Adrenal gland (tissue), 12 donors: Measurements from ENCODE around the gene ROR1. TPM values are rescaled to one million over a fixed set of nuclear protein-coding genes. Genes with fewer than 3 reads are reported as not detected.

Source experiments
- DNase-seq, 7 donors: peaks; one replicate each; pipeline ENCODE4 v3.0.0-alpha.2; 2019 to 2020
- H3K27ac ChIP-seq, 5 donors: fragments of 200-600 bp; sonication (generic) in 4 of 5; 1 replicate in 3 of 5; 2 replicates in 2 of 5; pipeline versions ENCODE4 v1.5.1 to v1.8.0; 2016 to 2020; ENCODE audit warnings: mild to moderate bottlenecking in 1 of 5
- H3K27me3 ChIP-seq: fragments of 200-600 bp; 2 replicates; pipeline ENCODE4 v1.8.0; 2021
- H3K36me3 ChIP-seq, 2 donors: fragments of 200-600 bp; replicated peaks in 1 of 2; 1 replicate in 1 of 2; 2 replicates in 1 of 2; pipeline versions ENCODE4 v1.5.1 to v1.8.0; 2018 to 2022
- H3K4me1 ChIP-seq, 2 donors: fragments of 200-600 bp; replicated peaks in 1 of 2; 1 replicate in 1 of 2; 2 replicates in 1 of 2; pipeline versions ENCODE4 v1.5.1 to v1.8.0; 2018 to 2021
- H3K4me3 ChIP-seq, 4 donors: fragments of 200-600 bp; sonication (generic) in 3 of 4; one replicate each; pipeline ENCODE4 v1.5.1; 2016 to 2018
- H3K9me3 ChIP-seq, 3 donors: fragments of 200-600 bp; sonication (generic) in 1 of 3; replicated peaks in 1 of 3; 1 replicate in 2 of 3; 2 replicates in 1 of 3; pipeline versions ENCODE4 v1.5.1 to v1.8.0; 2016 to 2021
- POLR2A ChIP-seq, 2 donors: fragments of 450-650 bp; IDR thresholded peaks; one replicate each; pipeline ENCODE4 v1.6.1; 2017; ENCODE audit warnings: antibody characterized with exemption in 2 of 2, mild to moderate bottlenecking in 2 of 2, moderate library complexity in 1 of 2
- WGBS, 4 donors: extraction: QIAGEN DNeasy Blood & Tissue Kit in 2 of 4; methylation state at CpG; one replicate each; pipeline versions ENCODE4 v1.1.5 to v1.1.7; 2013 to 2017; 5-methylcytosine and 5-hydroxymethylcytosine counted together
- intact Hi-C, 2 donors: fragments of 100-400 bp; cut with DNase I; formaldehyde crosslinking; loops; one replicate each; pipeline versions ENCODE4 v1.14.1 to v1.15.0; 2022 to 2023
- polyA plus RNA-seq, 3 donors: library from polyadenylated mRNA; stranded (reverse); fragments of 200-250 nt in 2 of 3; fragments of 350-450 nt in 1 of 3; fragmentation: Illumina TruSeq in 1 of 3; extraction: RNeasy Lipid Tissue Mini Kit (QIAGEN cat#74804) in 1 of 3; gene quantifications; one replicate each; pipeline ENCODE4 v1.2.3, GENCODE V29; 2013 to 2014
- total RNA-seq, 9 donors: library from RNA; depleted of rRNA in 4 of 9; stranded (reverse); fragments of >200 nt in 4 of 9; fragments of 120-200 nt in 1 of 9; fragmentation: NEBNext Ultra II Directional in 1 of 9; extraction: Animal tissue kit (Norgen Biotek cat#: 25700) in 1 of 9; gene quantifications; one replicate each; pipeline versions ENCODE4 v1.1.0 to v1.2.4, GENCODE V29; 2013 to 2023
- TF ChIP-seq, protein P1 (sequence below), 6 experiments: fragments of 450-650 bp in 4 of 6; fragments of 200-600 bp in 2 of 6; sonication (generic) in 1 of 6; IDR thresholded peaks; 1 replicate in 5 of 6; 2 replicates in 1 of 6; pipeline versions ENCODE4 v1.5.1 to v1.8.0; 2016 to 2021; ENCODE audit warnings: antibody characterized with exemption in 6 of 6, mild to moderate bottlenecking in 2 of 6, moderate library complexity in 1 of 6
- donor health status: healthy with polysubstance abuse.
- donor health status: Bipolar disorder and iron deficiency.
- donor health status: DM: yes; HTN: yes; CAD: no.
- donor health status: DM: no; HTN: no; CAD: no.
- donor health status: DM: no; HTN: no; CAD: no.
- donor health status: DM: yes; HTN: yes; CAD: no.

ROR1 gene
- total and polyA plus RNA-seq, 12 donors: 0.54 to 4.6 (median 2.6) TPM

DNA sequence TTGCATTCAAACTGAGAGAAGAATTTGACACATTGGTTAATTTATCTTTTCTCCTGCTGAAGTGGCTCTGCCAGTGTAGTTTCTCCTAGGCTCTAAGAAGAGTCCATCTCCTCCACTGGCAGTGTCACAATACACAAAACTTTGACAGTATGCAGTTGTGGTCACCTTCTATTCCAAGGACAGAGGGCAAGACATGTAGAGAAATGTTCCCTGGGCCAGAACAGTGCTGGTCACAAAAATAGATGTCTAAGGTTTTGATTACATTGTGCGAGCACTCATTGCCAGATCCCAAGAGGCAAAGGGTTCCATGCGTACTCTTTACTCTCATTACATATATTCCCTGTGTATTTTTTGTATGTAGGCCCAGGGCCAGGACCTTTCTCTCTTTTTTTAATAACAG lies 281.5 kb downstream of the ROR1 start:
- Histone ChIP-seq H3K27me3 (no peaks in the 10 kb centered on the region), H3K9me3 (no peaks in the 10 kb centered on the region), H3K36me3 (no peaks in the 10 kb centered on the region), H3K27ac (no peak overlapping the region), H3K4me3 (no peak overlapping the region), H3K4me1 (no peaks in the 10 kb centered on the region)
- TF ChIP-seq, protein P1, sequence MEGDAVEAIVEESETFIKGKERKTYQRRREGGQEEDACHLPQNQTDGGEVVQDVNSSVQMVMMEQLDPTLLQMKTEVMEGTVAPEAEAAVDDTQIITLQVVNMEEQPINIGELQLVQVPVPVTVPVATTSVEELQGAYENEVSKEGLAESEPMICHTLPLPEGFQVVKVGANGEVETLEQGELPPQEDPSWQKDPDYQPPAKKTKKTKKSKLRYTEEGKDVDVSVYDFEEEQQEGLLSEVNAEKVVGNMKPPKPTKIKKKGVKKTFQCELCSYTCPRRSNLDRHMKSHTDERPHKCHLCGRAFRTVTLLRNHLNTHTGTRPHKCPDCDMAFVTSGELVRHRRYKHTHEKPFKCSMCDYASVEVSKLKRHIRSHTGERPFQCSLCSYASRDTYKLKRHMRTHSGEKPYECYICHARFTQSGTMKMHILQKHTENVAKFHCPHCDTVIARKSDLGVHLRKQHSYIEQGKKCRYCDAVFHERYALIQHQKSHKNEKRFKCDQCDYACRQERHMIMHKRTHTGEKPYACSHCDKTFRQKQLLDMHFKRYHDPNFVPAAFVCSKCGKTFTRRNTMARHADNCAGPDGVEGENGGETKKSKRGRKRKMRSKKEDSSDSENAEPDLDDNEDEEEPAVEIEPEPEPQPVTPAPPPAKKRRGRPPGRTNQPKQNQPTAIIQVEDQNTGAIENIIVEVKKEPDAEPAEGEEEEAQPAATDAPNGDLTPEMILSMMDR (IDR thresholded peaks at IDR 0.05): no peak
- TF ChIP-seq POLR2A (IDR thresholded peaks at IDR 0.05): no peak
- no peak for DNase-seq
- intact Hi-C loops: no loop called here
- 90 to 100% (median 94%) methylated on average over 2 of the region's 2 CpGs for WGBS, 4 donors

DNA sequence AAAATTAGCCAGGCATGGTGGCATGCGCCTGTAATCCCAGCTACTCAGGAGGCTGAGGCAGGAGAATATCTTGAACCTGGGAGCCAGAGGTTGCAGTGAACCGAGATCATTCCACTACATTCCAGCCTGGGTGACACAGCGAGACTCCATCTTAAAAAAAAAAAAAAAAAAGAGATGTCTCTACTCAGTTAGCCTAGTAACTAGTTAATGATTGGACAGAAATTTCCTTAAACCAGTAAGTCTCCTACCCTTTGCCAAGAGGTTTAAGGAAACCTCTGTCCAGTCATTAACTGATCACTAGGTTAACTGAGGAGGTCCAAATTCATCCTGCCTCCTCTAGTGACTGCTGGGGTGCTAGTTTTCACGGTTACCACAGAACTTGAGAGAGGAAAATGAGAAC lies 285.7 kb downstream of the ROR1 start:
- no peak overlapping the region for H3K4me3 ChIP-seq
- intact Hi-C loops: no loop called here
- H3K27me3 ChIP-seq: no peaks in the 10 kb centered on the region
- TF ChIP-seq, protein P1 (IDR thresholded peaks at IDR 0.05): no peak
- TF ChIP-seq POLR2A (IDR thresholded peaks at IDR 0.05): no peak
- H3K4me1 ChIP-seq: no peaks in the 10 kb centered on the region
- no peak for DNase-seq
- H3K36me3 ChIP-seq: no peaks in the 10 kb centered on the region
- no peak overlapping the region for H3K27ac ChIP-seq
- 90 to 93% (median 90%) methylated on average over 4 of the region's 4 CpGs for WGBS, 4 donors
- no peaks in the 10 kb centered on the region for H3K9me3 ChIP-seq

DNA sequence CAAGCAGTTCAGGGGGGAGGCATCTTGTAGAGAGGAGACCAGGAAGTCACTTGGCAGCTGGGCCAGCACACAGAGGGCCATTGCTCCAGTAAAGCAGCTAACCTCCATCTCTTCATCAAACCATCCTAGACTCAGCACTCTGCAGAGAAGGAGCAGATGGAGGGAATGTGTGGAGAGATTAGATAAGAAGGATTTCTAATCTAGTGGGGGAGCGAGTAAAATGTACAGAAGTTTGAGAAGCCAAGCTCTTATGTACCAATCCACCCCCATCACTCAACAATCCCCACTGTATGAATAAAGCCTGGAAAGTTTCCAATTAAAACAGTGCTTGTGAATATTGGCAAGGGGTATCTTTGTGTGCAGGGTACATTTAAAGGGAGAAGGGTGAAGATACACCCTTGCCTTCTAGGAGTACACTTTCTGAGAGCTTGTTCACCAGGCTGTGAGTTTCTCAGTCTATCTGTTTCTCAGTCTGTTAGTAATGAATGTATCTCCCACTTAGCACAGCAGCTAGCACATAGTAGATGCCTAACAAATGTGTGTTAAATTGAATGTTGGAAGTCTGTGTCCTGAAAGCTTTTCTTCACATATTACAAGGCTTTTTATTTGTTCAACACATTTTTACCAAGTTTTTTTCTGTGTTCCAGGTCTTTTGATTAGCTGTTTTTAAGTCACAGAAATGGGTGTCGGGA lies 286.9 kb downstream of the ROR1 start:
- Histone ChIP-seq H3K27me3 (no peaks in the 10 kb centered on the region), H3K9me3 (no peaks in the 10 kb centered on the region), H3K27ac (no peak overlapping the region), H3K4me3 (no peak overlapping the region), H3K4me1 (no peaks in the 10 kb centered on the region), H3K36me3 (no peaks in the 10 kb centered on the region)
- intact Hi-C loops: no loop called here
- DNase-seq: no peak
- TF ChIP-seq, protein P1 (IDR thresholded peaks at IDR 0.05): no peak
- no peak for TF ChIP-seq POLR2A (IDR thresholded peaks at IDR 0.05)
- WGBS, 4 donors: 87 to 94% (median 88%) methylated on average over 2 of the region's 2 CpGs

DNA sequence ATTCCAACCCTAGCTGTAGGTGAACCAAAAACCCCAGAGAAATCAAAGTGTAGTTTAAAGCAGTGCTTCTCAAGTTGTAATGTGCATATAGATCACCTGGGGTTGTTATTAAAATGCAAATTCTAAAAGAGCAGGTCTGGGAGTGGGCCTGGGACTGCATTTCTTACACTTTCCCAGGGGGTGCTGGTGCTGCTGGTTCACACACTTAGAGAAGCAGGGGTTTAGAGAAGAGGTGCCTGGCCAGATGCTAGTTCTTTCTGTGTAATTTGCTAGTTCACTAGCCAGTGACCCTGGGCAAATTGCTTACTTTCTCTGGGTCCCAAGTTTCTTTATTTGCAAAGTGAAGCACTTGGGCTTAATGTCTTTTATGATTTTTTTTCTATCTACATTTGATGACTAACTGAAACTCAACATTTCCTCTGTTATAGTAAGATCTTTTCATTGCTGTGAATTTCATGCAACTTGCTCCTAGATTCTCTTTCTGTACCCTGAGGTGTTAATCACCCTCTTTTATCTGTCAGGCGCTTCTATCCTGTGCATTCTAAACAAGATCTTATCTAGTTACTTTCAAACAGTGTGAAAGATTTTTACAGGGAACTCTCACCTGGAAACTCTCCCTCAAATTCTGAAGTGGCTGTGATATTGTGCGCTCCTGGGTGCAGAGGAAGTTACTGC lies 287.8 kb downstream of the ROR1 start:
- Histone ChIP-seq H3K9me3 (no peaks in the 10 kb centered on the region), H3K36me3 (no peaks in the 10 kb centered on the region), H3K4me3 (no peak overlapping the region), H3K27me3 (no peaks in the 10 kb centered on the region), H3K27ac (no peak overlapping the region), H3K4me1 (no peaks in the 10 kb centered on the region)
- DNase-seq: no peak
- TF ChIP-seq, protein P1 (IDR thresholded peaks at IDR 0.05): no peak
- no peak for TF ChIP-seq POLR2A (IDR thresholded peaks at IDR 0.05)
- intact Hi-C loops: no loop called here
- 91 to 96% (median 94%) methylated on average over 2 of the region's 2 CpGs for WGBS, 4 donors
